AG10803 (cell line): ENCODE measurements around the gene UGT2B15.

Source experiments
- DNase-seq: peaks from one replicate; pipeline ENCODE4 v3.0.0; 2010; ENCODE audit warnings: low read depth
- H3K4me3 ChIP-seq: 2 replicates; pipeline ENCODE4 v1.5.1; 2011; ENCODE audit warnings: mild to moderate bottlenecking, low read length, control low read depth
- CTCF ChIP-seq: conservative IDR thresholded peaks from 2 replicates; pipeline ENCODE4 v1.5.1; 2011; ENCODE audit warnings: mild to moderate bottlenecking, low read length, control low read depth, inconsistent platforms

UGT2B15 gene

DNA sequence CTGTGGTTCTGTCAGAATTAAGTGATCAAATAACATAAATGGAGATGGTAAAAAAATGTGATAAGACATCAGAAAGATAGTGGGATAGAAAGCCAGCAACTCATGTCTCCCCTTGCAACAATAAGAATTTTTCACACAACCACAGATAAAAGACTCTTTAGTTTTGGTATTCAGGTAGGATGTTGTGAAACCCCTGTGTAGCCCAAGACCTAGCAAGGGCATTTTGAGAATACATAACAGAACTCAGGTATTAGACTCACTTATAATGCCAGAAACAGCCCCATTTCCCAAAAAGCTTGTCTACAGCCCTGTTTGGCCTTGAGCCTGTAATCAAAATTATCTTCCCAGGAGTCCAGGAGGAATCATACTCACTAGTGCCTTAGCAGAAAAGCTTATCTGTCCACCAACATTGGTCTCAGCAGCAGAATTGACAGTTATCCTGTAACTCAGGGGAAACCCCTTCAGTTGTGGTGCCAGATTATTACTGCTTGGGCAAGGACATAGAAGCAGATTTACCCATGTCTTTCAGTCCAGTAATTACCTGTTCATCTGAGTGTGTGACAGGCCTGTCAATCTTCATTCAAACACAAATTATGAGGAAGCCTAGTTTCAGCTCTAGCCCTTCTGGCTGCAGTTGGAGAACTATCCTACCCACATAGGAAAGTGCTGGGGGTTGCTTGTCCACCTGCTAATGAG is 53.3 kb downstream of the UGT2B15 start:
- no peak overlapping the region for H3K4me3 ChIP-seq
- DNase-seq: no peak
- TF ChIP-seq CTCF: no peak

- TF ChIP-seq CTCF: no peak
- H3K4me3 ChIP-seq: no peak overlapping the region
- no peak for DNase-seq
Measured at GRCh38 chr4:68615699-68616422, 54.6 kb downstream of the UGT2B15 start.

- DNase-seq: no peak
- no peak overlapping the region for H3K4me3 ChIP-seq
- TF ChIP-seq CTCF: no peak
Measured at GRCh38 chr4:68613752-68614151, 56.7 kb downstream of the UGT2B15 start.

GRCh38 chr4:68606240-68606639 is 64.2 kb downstream of the UGT2B15 start:
- no peak for DNase-seq
- H3K4me3 ChIP-seq: no peak overlapping the region
- no peak for TF ChIP-seq CTCF

GRCh38 chr4:68599150-68599549 is 71.3 kb downstream of the UGT2B15 start:
- DNase-seq: no peak
- TF ChIP-seq CTCF: no peak
- no peak overlapping the region for H3K4me3 ChIP-seq

DNA sequence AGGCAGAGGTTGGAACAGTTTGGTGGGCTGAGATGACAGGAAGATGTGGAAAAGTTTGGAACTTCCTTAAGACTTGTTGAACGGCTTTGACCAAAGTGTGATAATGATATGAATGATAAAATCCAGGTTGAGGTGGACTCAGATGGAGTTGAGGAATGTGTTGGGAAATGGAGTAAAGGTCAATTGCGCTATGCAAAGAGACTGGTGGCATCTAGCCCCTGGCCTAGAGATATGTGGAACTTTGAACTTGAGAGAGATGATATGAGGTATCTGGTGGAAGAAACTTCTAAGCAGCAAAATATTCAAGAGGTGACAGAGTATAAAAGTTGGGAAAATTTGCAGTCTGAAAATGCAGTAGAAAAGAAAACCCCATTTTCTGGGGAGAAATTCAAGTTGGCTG is 73.0 kb downstream of the UGT2B15 start:
- no peak for TF ChIP-seq CTCF
- H3K4me3 ChIP-seq: no peak overlapping the region
- DNase-seq: no peak
